Keratinocyte (primary cell): ENCODE data around the gene LAMB4. TPM values are rescaled to one million over a fixed set of nuclear protein-coding genes. Genes with fewer than 3 reads are reported as not detected.

Experiments
- DNase-seq: peaks from one replicate; pipeline ENCODE4 v3.0.0-alpha.2; 2011; ENCODE audit warnings: low read depth, missing footprints, low spot score
- FAIRE-seq: peaks from 2 replicates; lab custom pipeline; 2011; peaks lifted over from hg19 to GRCh38; lab: Jason Lieb, UNC
- H2AFZ ChIP-seq: 2 replicates; pipeline ENCODE4 v1.6.0; 2012; ENCODE audit warnings: low read length, control low read depth, inconsistent platforms; ENCODE audit not compliant: control insufficient read depth
- H3K27ac ChIP-seq: 2 replicates; pipeline ENCODE4 v1.5.1; 2011; ENCODE audit warnings: low read length; ENCODE audit not compliant: control insufficient read depth, insufficient read depth
- H3K27me3 ChIP-seq: 3 replicates; pipeline ENCODE4 v1.6.0; 2011; ENCODE audit warnings: low read length; ENCODE audit not compliant: control insufficient read depth, insufficient read depth; ENCODE audit errors: extremely low read depth
- H3K36me3 ChIP-seq, 2 experiments: 2 replicates in 1 of 2; 3 replicates in 1 of 2; pipeline ENCODE4 v1.5.1; 2011; ENCODE audit warnings: low read length in 2 of 2, mild to moderate bottlenecking in 1 of 2; ENCODE audit not compliant: control insufficient read depth in 2 of 2, insufficient read depth in 2 of 2; ENCODE audit errors: extremely low read depth in 1 of 2
- H3K4me1 ChIP-seq: 3 replicates; pipeline ENCODE4 v1.5.1; 2011; ENCODE audit warnings: low read length; ENCODE audit not compliant: control insufficient read depth, insufficient read depth; ENCODE audit errors: extremely low read depth
- H3K4me2 ChIP-seq: 3 replicates; pipeline ENCODE4 v1.6.0; 2011; ENCODE audit warnings: low read depth, low read length; ENCODE audit not compliant: control insufficient read depth, insufficient read depth; ENCODE audit errors: extremely low read depth
- H3K4me3 ChIP-seq, 3 experiments: fragments of 200-600 bp in 1 of 3; sonication (generic) in 1 of 3; 2 replicates in 2 of 3; 3 replicates in 1 of 3; pipeline ENCODE4 v1.5.1; 2011 to 2016; ENCODE audit warnings: low read length in 3 of 3, mild to moderate bottlenecking in 3 of 3, control low read depth in 2 of 3, inconsistent platforms in 1 of 3, low read depth in 1 of 3, mixed read lengths in 1 of 3, mixed run types in 1 of 3, moderate library complexity in 1 of 3; ENCODE audit not compliant: control insufficient read depth in 2 of 3, insufficient read depth in 2 of 3; ENCODE audit errors: extremely low read depth in 1 of 3
- H3K79me2 ChIP-seq: 2 replicates; pipeline ENCODE4 v1.6.0; 2012; ENCODE audit warnings: low read length; ENCODE audit not compliant: control insufficient read depth, insufficient read depth
- H3K9ac ChIP-seq: 3 replicates; pipeline ENCODE4 v1.6.0; 2011; ENCODE audit warnings: low read length; ENCODE audit not compliant: control insufficient read depth, insufficient read depth; ENCODE audit errors: extremely low read depth
- H3K9me1 ChIP-seq: 3 replicates; pipeline ENCODE4 v1.6.0; 2011; ENCODE audit warnings: low read length; ENCODE audit not compliant: control insufficient read depth, insufficient read depth; ENCODE audit errors: extremely low read depth
- H3K9me3 ChIP-seq: 2 replicates; pipeline ENCODE4 v1.5.1; 2012; ENCODE audit warnings: low read depth, low read length; ENCODE audit not compliant: control insufficient read depth
- H4K20me1 ChIP-seq: 3 replicates; pipeline ENCODE4 v1.6.0; 2011; ENCODE audit warnings: low read length; ENCODE audit not compliant: control insufficient read depth, insufficient read depth; ENCODE audit errors: extremely low read depth
- EZH2 ChIP-seq: IDR thresholded peaks from one replicate; pipeline ENCODE4 v1.6.1; 2012; ENCODE audit warnings: inconsistent platforms, mild to moderate bottlenecking, low read length, moderate library complexity
- dilution Hi-C: fragments of 300-500 bp; cut with MboI; formaldehyde crosslinking; loops from one replicate; pipeline ENCODE4 v1.7.0; 2020; ENCODE audit warnings: low sequenced_read_pairs; ENCODE audit not compliant: extremely low pct_ligation_motif_present
- polyA plus RNA-seq, 5 experiments: library from polyadenylated mRNA; depleted of rRNA in 3 of 5; stranded (reverse) in 3 of 5; stranded (forward) in 1 of 5; unstranded in 1 of 5; fragments of >200 nt; gene quantifications; 1 replicate in 1 of 5; 2 replicates in 3 of 5; 3 replicates in 1 of 5; pipeline versions ENCODE4 v1.2.1 to v1.2.3, GENCODE V29; 2011 to 2012; ENCODE audit warnings: missing spikeins in 2 of 5, low read depth in 1 of 5, low replicate concordance in 1 of 5
- TF ChIP-seq, protein P1 (sequence below), 3 experiments: IDR thresholded peaks in 1 of 3; conservative IDR thresholded peaks in 1 of 3; optimal IDR thresholded peaks in 1 of 3; 2 replicates in 2 of 3; 3 replicates in 1 of 3; pipeline versions ENCODE3 to v1.5.1; 2011; ENCODE audit warnings: low read length in 3 of 3, mild to moderate bottlenecking in 3 of 3, moderate library complexity in 2 of 3, control low read depth in 1 of 3, inconsistent platforms in 1 of 3; ENCODE audit not compliant: insufficient read depth in 2 of 3; ENCODE audit errors: extremely low read depth in 1 of 3

LAMB4 gene
- polyA plus RNA-seq, 1 donor (not counting 4 experiments of a cell fraction or from before 2014, with no cell fraction given): 3.7 TPM

DNA sequence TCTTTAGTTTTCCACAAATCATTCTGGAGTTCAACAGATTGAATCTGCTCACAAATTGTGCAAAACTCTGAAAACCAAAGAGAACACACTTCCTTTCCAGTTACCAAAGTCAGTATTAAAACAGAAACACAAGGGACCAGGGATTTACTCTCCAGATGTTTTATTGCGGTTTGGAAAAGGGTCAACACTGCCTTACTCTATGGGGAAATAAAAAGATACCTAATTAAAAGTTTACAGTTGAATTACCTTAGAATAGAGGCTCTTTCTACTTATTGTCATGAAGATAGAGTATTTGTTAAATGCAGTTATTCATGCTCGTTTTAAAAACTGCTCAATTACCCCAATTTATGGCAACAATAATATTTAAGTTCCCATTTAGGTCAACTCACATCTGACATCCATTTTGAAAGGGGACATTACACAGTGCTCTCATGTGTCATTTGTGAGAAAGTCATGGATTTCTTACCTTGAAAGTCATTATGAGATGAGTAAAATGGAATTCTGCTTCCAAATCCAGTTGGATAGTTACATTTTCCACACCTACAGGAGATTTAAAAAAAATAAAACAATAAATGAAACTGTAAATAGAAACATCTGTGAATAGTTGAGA lies 135.6 kb downstream of the LAMB4 start:
- H4K20me1 ChIP-seq: no peaks in the 10 kb centered on the region

DNA sequence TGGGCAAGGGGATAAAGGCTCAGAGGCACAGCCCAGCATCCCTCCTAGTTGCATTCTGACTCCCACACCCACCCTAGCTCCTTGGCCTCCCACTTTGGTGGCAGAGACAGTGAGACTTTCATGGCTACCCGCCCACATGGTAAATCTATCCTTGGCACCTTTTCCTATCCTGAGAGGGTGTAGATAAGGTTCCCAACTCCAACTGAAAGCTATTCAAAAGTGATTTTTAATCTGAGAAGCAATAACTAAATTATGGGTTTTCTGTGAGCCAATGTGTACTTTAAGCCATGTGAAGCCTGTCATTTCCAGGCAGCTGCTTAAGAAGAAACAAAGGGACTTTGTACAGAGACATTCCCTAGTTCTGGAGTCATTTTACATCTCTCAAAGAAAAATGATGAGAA lies 136.3 kb downstream of the LAMB4 start:
- Histone ChIP-seq H3K4me2 (no peak overlapping the region), H3K79me2 (no peaks in the 10 kb centered on the region), H3K4me1 (peaks cover 36% of the 10 kb centered on the region), H3K36me3 (peaks cover 14 to 21% of the 10 kb centered on the region in 2 experiments), H3K27me3 (no peaks in the 10 kb centered on the region), H4K20me1 (no peaks in the 10 kb centered on the region), H3K9me3 (no peaks in the 10 kb centered on the region), H3K27ac (no peak overlapping the region), H3K9me1 (no peaks in the 10 kb centered on the region), H3K9ac (no peak overlapping the region), H2AFZ (no peak overlapping the region), H3K4me3 (no peak overlapping the region)
- no peak for TF ChIP-seq EZH2
- TF ChIP-seq, protein P1, sequence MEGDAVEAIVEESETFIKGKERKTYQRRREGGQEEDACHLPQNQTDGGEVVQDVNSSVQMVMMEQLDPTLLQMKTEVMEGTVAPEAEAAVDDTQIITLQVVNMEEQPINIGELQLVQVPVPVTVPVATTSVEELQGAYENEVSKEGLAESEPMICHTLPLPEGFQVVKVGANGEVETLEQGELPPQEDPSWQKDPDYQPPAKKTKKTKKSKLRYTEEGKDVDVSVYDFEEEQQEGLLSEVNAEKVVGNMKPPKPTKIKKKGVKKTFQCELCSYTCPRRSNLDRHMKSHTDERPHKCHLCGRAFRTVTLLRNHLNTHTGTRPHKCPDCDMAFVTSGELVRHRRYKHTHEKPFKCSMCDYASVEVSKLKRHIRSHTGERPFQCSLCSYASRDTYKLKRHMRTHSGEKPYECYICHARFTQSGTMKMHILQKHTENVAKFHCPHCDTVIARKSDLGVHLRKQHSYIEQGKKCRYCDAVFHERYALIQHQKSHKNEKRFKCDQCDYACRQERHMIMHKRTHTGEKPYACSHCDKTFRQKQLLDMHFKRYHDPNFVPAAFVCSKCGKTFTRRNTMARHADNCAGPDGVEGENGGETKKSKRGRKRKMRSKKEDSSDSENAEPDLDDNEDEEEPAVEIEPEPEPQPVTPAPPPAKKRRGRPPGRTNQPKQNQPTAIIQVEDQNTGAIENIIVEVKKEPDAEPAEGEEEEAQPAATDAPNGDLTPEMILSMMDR (optimal IDR thresholded peaks at IDR 0.05 in 1 of 3, IDR thresholded peaks at IDR 0.05 in 1 of 3, conservative IDR thresholded peaks at IDR 0.05 in 1 of 3; ENCODE audit: extremely low read depth in 1 of 3, insufficient read depth in 2 of 3, low read length in 3 of 3): no peak
- no peak for FAIRE-seq
- dilution Hi-C loops: no loop called here
- no peak for DNase-seq

More for the DNA sequence above, 135.6 kb downstream of the LAMB4 start:
- Histone ChIP-seq H3K9me1 (no peaks in the 10 kb centered on the region), H3K4me3 (no peak overlapping the region), H3K79me2 (no peaks in the 10 kb centered on the region), H3K27me3 (no peaks in the 10 kb centered on the region), H2AFZ (no peak overlapping the region), H3K4me1 (peaks cover 42% of the 10 kb centered on the region), H3K36me3 (peaks cover 12 to 20% of the 10 kb centered on the region in 2 experiments), H3K9me3 (no peaks in the 10 kb centered on the region), H3K4me2 (no peak overlapping the region), H3K27ac (no peak overlapping the region), H3K9ac (no peak overlapping the region)
- dilution Hi-C loops: no loop called here
- FAIRE-seq (no peak), DNase-seq (no peak)
- TF ChIP-seq, protein P1 (optimal IDR thresholded peaks at IDR 0.05 in 1 of 3, IDR thresholded peaks at IDR 0.05 in 1 of 3, conservative IDR thresholded peaks at IDR 0.05 in 1 of 3; ENCODE audit: extremely low read depth in 1 of 3, insufficient read depth in 2 of 3, low read length in 3 of 3): no peak
- no peak for TF ChIP-seq EZH2
